HK-2 (cell line): ENCODE data around the gene SH3RF3.
A peak's percentile ranks its signal among the peaks of the same experiment; 100 is the strongest.

Experiments
- DNase-seq: peaks from one replicate; pipeline ENCODE4 v3.0.0-alpha.2; 2018; ENCODE audit not compliant: unreplicated experiment

Gene SH3RF3

GRCh38 chr2:109239720-109240119, 110.7 kb downstream of the SH3RF3 start:
- peak; percentile 25 for DNase-seq

- DNase-seq: no peak
Measured at GRCh38 chr2:109242210-109242653, 113.2 kb downstream of the SH3RF3 start.

- peak; percentile 17 for DNase-seq
Measured at GRCh38 chr2:109242654-109243331, 113.8 kb downstream of the SH3RF3 start.

GRCh38 chr2:109243526-109244303, 114.7 kb downstream of the SH3RF3 start:
- DNase-seq: no peak

GRCh38 chr2:109244304-109244582, 115.2 kb downstream of the SH3RF3 start:
- no peak for DNase-seq

GRCh38 chr2:109244750-109245382, 115.9 kb downstream of the SH3RF3 start:
- DNase-seq: no peak

- no peak for DNase-seq
Measured at GRCh38 chr2:109246176-109246575, 117.2 kb downstream of the SH3RF3 start.

- no peak for DNase-seq
Measured at GRCh38 chr2:109246616-109247015, 117.6 kb downstream of the SH3RF3 start.

- no peak for DNase-seq
Measured at GRCh38 chr2:109247340-109247739, 118.3 kb downstream of the SH3RF3 start.

- no peak for DNase-seq
Measured at GRCh38 chr2:109247812-109248211, 118.8 kb downstream of the SH3RF3 start.

GRCh38 chr2:109248590-109248989, 119.6 kb downstream of the SH3RF3 start:
- DNase-seq: no peak

- no peak for DNase-seq
Measured at GRCh38 chr2:109253217-109253616, 124.2 kb downstream of the SH3RF3 start.

- DNase-seq: no peak
Measured at GRCh38 chr2:109254174-109254904, 125.3 kb downstream of the SH3RF3 start.

- no peak for DNase-seq
Measured at GRCh38 chr2:109255654-109256053, 126.6 kb downstream of the SH3RF3 start.

GRCh38 chr2:109256111-109256510, 127.1 kb downstream of the SH3RF3 start:
- DNase-seq: no peak

GRCh38 chr2:109256921-109257320, 127.9 kb downstream of the SH3RF3 start:
- DNase-seq: no peak

GRCh38 chr2:109257653-109258052, 128.6 kb downstream of the SH3RF3 start:
- no peak for DNase-seq

GRCh38 chr2:109258376-109258775, 129.4 kb downstream of the SH3RF3 start:
- no peak for DNase-seq

- DNase-seq: no peak
Measured at GRCh38 chr2:109258905-109259540, 130.0 kb downstream of the SH3RF3 start.

GRCh38 chr2:109259671-109260070, 130.7 kb downstream of the SH3RF3 start:
- DNase-seq: no peak

- no peak for DNase-seq
Measured at GRCh38 chr2:109260116-109260855, 131.3 kb downstream of the SH3RF3 start.
